IMR-90 (cell line): ENCODE results near the gene WDR89.

Experiments
- BHLHE40 ChIP-seq: fragments of 150-350 bp; IDR thresholded peaks from 2 replicates; pipeline ENCODE4 v1.6.1; 2016; ENCODE audit warnings: mild to moderate bottlenecking, low read depth, low read length
- CEBPB ChIP-seq: IDR thresholded peaks from 2 replicates; pipeline ENCODE4 v1.6.1; 2012; ENCODE audit warnings: low read depth, low read length, improper control_type of control experiment
- FOS ChIP-seq: fragments of 150-350 bp; IDR thresholded peaks from 2 replicates; pipeline ENCODE4 v1.6.1; 2016; ENCODE audit warnings: low read depth, low read length
- MAFK ChIP-seq: IDR thresholded peaks from 2 replicates; pipeline ENCODE4 v1.6.1; 2012; ENCODE audit warnings: low read depth, low read length, improper control_type of control experiment
- MAZ ChIP-seq: IDR thresholded peaks from 2 replicates; pipeline ENCODE4 v1.6.1; 2012; ENCODE audit warnings: low read depth, mild to moderate bottlenecking, low read length, improper control_type of control experiment, moderate library complexity, borderline replicate concordance
- POLR2A ChIP-seq: IDR thresholded peaks from 2 replicates; pipeline ENCODE4 v1.6.1; 2012; ENCODE audit warnings: mild to moderate bottlenecking, low read depth, low read length
- RFX5 ChIP-seq: IDR thresholded peaks from 2 replicates; pipeline ENCODE4 v1.8.0; 2012; ENCODE audit warnings: low read depth, mild to moderate bottlenecking, low read length, moderate library complexity
- SMC3 ChIP-seq: fragments of 150-350 bp; IDR thresholded peaks from 2 replicates; pipeline ENCODE4 v1.6.1; 2016; ENCODE audit warnings: low read depth, mild to moderate bottlenecking, antibody characterized with exemption, low read length, moderate library complexity
- TF ChIP-seq, protein P1 (sequence below): conservative IDR thresholded peaks from 2 replicates; pipeline ENCODE4 v1.5.1; 2012; ENCODE audit warnings: mild to moderate bottlenecking, low read depth, low read length, improper control_type of control experiment
- TF ChIP-seq, protein P2 (sequence below): fragments of 150-350 bp; IDR thresholded peaks from 2 replicates; pipeline ENCODE4 v1.6.1; 2016; ENCODE audit warnings: low read depth, mild to moderate bottlenecking, low read length, moderate library complexity, borderline replicate concordance
- TF ChIP-seq, protein P3 (sequence below): fragments of 150-350 bp; IDR thresholded peaks from 2 replicates; pipeline ENCODE4 v1.6.1; 2017; ENCODE audit warnings: mild to moderate bottlenecking, antibody characterized with exemption, low read length, low read depth

DNA sequence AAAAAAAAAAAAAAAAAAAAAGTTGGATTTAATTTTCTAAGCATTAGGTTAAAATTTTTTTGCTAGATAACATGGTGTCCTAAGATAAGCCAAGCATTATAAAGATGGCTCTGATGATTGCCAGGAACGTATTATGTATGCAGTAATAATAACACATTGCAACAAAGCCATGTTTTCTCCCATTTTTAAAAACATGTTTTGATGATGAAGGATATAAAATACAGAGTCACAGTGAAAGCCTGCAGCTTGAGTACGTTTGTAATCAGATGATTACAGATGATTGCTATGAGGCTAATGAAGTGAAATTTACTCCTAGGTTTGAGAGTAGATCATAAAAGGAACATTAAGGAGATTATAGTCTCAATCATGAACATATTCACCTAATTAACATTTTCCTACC, 13.3 kb upstream of the WDR89 start:
- TF ChIP-seq, protein P1, sequence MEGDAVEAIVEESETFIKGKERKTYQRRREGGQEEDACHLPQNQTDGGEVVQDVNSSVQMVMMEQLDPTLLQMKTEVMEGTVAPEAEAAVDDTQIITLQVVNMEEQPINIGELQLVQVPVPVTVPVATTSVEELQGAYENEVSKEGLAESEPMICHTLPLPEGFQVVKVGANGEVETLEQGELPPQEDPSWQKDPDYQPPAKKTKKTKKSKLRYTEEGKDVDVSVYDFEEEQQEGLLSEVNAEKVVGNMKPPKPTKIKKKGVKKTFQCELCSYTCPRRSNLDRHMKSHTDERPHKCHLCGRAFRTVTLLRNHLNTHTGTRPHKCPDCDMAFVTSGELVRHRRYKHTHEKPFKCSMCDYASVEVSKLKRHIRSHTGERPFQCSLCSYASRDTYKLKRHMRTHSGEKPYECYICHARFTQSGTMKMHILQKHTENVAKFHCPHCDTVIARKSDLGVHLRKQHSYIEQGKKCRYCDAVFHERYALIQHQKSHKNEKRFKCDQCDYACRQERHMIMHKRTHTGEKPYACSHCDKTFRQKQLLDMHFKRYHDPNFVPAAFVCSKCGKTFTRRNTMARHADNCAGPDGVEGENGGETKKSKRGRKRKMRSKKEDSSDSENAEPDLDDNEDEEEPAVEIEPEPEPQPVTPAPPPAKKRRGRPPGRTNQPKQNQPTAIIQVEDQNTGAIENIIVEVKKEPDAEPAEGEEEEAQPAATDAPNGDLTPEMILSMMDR = no peak
- no peak for TF ChIP-seq RFX5
- TF ChIP-seq POLR2A = no peak
- TF ChIP-seq BHLHE40 = no peak
- no peak for TF ChIP-seq SMC3
- TF ChIP-seq MAFK = no peak
- no peak for TF ChIP-seq FOS
- TF ChIP-seq, protein P2, sequence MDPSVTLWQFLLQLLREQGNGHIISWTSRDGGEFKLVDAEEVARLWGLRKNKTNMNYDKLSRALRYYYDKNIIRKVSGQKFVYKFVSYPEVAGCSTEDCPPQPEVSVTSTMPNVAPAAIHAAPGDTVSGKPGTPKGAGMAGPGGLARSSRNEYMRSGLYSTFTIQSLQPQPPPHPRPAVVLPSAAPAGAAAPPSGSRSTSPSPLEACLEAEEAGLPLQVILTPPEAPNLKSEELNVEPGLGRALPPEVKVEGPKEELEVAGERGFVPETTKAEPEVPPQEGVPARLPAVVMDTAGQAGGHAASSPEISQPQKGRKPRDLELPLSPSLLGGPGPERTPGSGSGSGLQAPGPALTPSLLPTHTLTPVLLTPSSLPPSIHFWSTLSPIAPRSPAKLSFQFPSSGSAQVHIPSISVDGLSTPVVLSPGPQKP = no peak
- TF ChIP-seq, protein P3, sequence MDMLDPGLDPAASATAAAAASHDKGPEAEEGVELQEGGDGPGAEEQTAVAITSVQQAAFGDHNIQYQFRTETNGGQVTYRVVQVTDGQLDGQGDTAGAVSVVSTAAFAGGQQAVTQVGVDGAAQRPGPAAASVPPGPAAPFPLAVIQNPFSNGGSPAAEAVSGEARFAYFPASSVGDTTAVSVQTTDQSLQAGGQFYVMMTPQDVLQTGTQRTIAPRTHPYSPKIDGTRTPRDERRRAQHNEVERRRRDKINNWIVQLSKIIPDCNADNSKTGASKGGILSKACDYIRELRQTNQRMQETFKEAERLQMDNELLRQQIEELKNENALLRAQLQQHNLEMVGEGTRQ = no peak
- no peak for TF ChIP-seq CEBPB
- no peak for TF ChIP-seq MAZ
